SK-N-SH (cell line): ENCODE measurements around the gene LMF1. TPM values are rescaled to one million over a fixed set of nuclear protein-coding genes. Genes with fewer than 3 reads are reported as not detected.

ENCODE experiments used
- CTCF ChIA-PET: fragments of 300-600, 350-600 bp; formaldehyde crosslinking; extraction: SDS; loops from one replicate; lab custom pipeline; 2021; lab: Yijun Ruan, JAX
- POLR2A ChIA-PET: fragments of 350-600 bp; sonication (Branson Sonifier 250); formaldehyde crosslinking; extraction: SDS; loops from one replicate; lab custom pipeline; 2020; ENCODE audit warnings: antibody characterized with exemption, inconsistent platforms; lab: Yijun Ruan, JAX
- DNase-seq: peaks from one replicate; pipeline ENCODE4 v3.0.0; 2012
- H2AFZ ChIP-seq: fragments of 200-600 bp; sonication (generic); 2 replicates; pipeline ENCODE4 v1.8.1; 2016; ENCODE audit warnings: antibody characterized with exemption, mild to moderate bottlenecking, low read depth
- H3F3A ChIP-seq: fragments of 200-600 bp; sonication (generic); replicated peaks from 2 replicates; pipeline ENCODE3; 2016; ENCODE audit warnings: antibody characterized with exemption, mild to moderate bottlenecking; ENCODE audit not compliant: insufficient read depth
- H3K27ac ChIP-seq, 2 experiments: fragments of 200-500 bp in 1 of 2; fragments of 200-600 bp in 1 of 2; sonication (Bioruptor generic) in 1 of 2; sonication (generic), shearing (Covaris generic) in 1 of 2; 2 replicates each; pipeline versions ENCODE4 v1.5.1 to v1.6.1; 2014 to 2016; ENCODE audit warnings: low read depth in 2 of 2, inconsistent platforms in 1 of 2, low read length in 1 of 2, mild to moderate bottlenecking in 1 of 2, mixed read lengths in 1 of 2
- H3K27me3 ChIP-seq: fragments of 200-600 bp; sonication (generic), shearing (Covaris generic); 2 replicates; pipeline ENCODE4 v1.6.1; 2016; ENCODE audit warnings: mixed run types; ENCODE audit not compliant: insufficient read depth
- H3K36me3 ChIP-seq, 2 experiments: fragments of 200-500 bp in 1 of 2; fragments of 200-600 bp in 1 of 2; sonication (Bioruptor generic) in 1 of 2; sonication (generic) in 1 of 2; replicated peaks in 1 of 2; 2 replicates each; pipeline versions ENCODE3 to v1.5.1; 2014 to 2016; ENCODE audit warnings: low read length in 1 of 2, mild to moderate bottlenecking in 1 of 2; ENCODE audit not compliant: insufficient read depth in 2 of 2, control insufficient read depth in 1 of 2
- H3K4me1 ChIP-seq, 2 experiments: fragments of 200-500 bp in 1 of 2; fragments of 200-600 bp in 1 of 2; sonication (Bioruptor generic) in 1 of 2; sonication (generic), shearing (Covaris generic) in 1 of 2; 2 replicates each; pipeline versions ENCODE4 v1.5.1 to v1.6.1; 2014 to 2016; ENCODE audit warnings: low read depth in 1 of 2, low read length in 1 of 2, mixed run types in 1 of 2; ENCODE audit not compliant: insufficient read depth in 2 of 2, control insufficient read depth in 1 of 2
- H3K4me2 ChIP-seq: fragments of 200-600 bp; sonication (generic), shearing (Covaris generic); 2 replicates; pipeline ENCODE4 v1.6.1; 2017; ENCODE audit warnings: mixed run types
- H3K4me3 ChIP-seq, 2 experiments: fragments of 200-500 bp in 1 of 2; fragments of 200-600 bp in 1 of 2; sonication (Bioruptor generic) in 1 of 2; sonication (generic), shearing (Covaris generic) in 1 of 2; 2 replicates each; pipeline versions ENCODE4 v1.5.1 to v1.8.1; 2014 to 2016; ENCODE audit warnings: low read depth in 2 of 2, inconsistent platforms in 1 of 2, low read length in 1 of 2, mild to moderate bottlenecking in 1 of 2, mixed read lengths in 1 of 2, moderate library complexity in 1 of 2
- H3K79me2 ChIP-seq: fragments of 200-600 bp; sonication (generic); 2 replicates; pipeline ENCODE4 v1.8.1; 2017; ENCODE audit warnings: mild to moderate bottlenecking; ENCODE audit not compliant: insufficient read depth
- H3K9ac ChIP-seq: fragments of 200-600 bp; sonication (generic); 2 replicates; pipeline ENCODE4 v1.6.1; 2017; ENCODE audit warnings: mixed run types
- H3K9me2 ChIP-seq: fragments of 200-600 bp; sonication (generic); 2 replicates; pipeline ENCODE4 v1.6.1; 2017; ENCODE audit warnings: mixed run types
- H3K9me3 ChIP-seq: fragments of 200-600 bp; sonication (generic); 2 replicates; pipeline ENCODE4 v1.6.1; 2017; ENCODE audit warnings: mixed run types, mild to moderate bottlenecking, moderate library complexity
- H4K20me1 ChIP-seq: fragments of 200-600 bp; sonication (generic); 2 replicates; pipeline ENCODE4 v1.6.1; 2017; ENCODE audit warnings: mild to moderate bottlenecking, mixed run types; ENCODE audit not compliant: insufficient read depth
- GABPA ChIP-seq: IDR thresholded peaks from 2 replicates; pipeline ENCODE4 v1.4.0; 2012; ENCODE audit warnings: low read depth, mild to moderate bottlenecking
- WGBS: methylation state at CpG from one replicate; pipeline ENCODE4 v1.1.6; 2017; ENCODE audit warnings: low lambda C conversion rate; 5-methylcytosine and 5-hydroxymethylcytosine counted together
- polyA plus RNA-seq, 3 experiments: library from polyadenylated mRNA; depleted of rRNA; stranded (reverse); fragments of >200 nt; gene quantifications; 2 replicates each; pipeline ENCODE4 v1.2.3, GENCODE V29; 2012
- TF ChIP-seq, protein P1 (sequence below): IDR thresholded peaks from 2 replicates; pipeline ENCODE4 v1.4.0; 2012; ENCODE audit warnings: low read depth, borderline replicate concordance
- TF ChIP-seq, protein P2 (sequence below): IDR thresholded peaks from 2 replicates; pipeline ENCODE4 v1.6.1; 2012; ENCODE audit warnings: mild to moderate bottlenecking, low read depth, low read length, moderate library complexity

Gene LMF1
- polyA plus RNA-seq, 1 of the 3 experiments (the other 2 are of a cell fraction) = 5.7 TPM

- no peak overlapping the region for H3K27ac ChIP-seq
- no peak overlapping the region for H3K4me3 ChIP-seq
- POLR2A ChIA-PET = interaction anchor here (0.6 kb wide), 1 partner anchor 102 kb away, joined by 3 read pairs; no protein-coding TSS in a partner anchor
- H3K27me3 ChIP-seq = no peaks in the 10 kb centered on the region
- H3K4me1 ChIP-seq = no peaks in the 10 kb centered on the region
- H3K9ac ChIP-seq = no peak overlapping the region
- no peaks in the 10 kb centered on the region for H3K9me2 ChIP-seq
- H2AFZ ChIP-seq = no peak overlapping the region
- DNase-seq = no peak
- no peaks in the 10 kb centered on the region for H3K79me2 ChIP-seq
- WGBS = 93% methylated on average over 19 of the region's 31 CpGs
- CTCF ChIA-PET = interaction anchor here (0.7 to 1.3 kb wide), 8 partner anchors 8 to 178 kb away, joined by 3 to 9 read pairs (median 4); partner anchors contain the start of gene CIAO3
- no peaks in the 10 kb centered on the region for H3F3A ChIP-seq
- no peak overlapping the region for H3K4me2 ChIP-seq
- H4K20me1 ChIP-seq = no peaks in the 10 kb centered on the region
- H3K9me3 ChIP-seq = no peaks in the 10 kb centered on the region
- no peaks in the 10 kb centered on the region for H3K36me3 ChIP-seq
- TF ChIP-seq, protein P1, sequence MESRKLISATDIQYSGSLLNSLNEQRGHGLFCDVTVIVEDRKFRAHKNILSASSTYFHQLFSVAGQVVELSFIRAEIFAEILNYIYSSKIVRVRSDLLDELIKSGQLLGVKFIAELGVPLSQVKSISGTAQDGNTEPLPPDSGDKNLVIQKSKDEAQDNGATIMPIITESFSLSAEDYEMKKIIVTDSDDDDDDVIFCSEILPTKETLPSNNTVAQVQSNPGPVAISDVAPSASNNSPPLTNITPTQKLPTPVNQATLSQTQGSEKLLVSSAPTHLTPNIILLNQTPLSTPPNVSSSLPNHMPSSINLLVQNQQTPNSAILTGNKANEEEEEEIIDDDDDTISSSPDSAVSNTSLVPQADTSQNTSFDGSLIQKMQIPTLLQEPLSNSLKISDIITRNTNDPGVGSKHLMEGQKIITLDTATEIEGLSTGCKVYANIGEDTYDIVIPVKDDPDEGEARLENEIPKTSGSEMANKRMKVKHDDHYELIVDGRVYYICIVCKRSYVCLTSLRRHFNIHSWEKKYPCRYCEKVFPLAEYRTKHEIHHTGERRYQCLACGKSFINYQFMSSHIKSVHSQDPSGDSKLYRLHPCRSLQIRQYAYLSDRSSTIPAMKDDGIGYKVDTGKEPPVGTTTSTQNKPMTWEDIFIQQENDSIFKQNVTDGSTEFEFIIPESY = no peak
Observed at GRCh38 chr16:877242-878071, 93.3 kb downstream of the LMF1 start.

GRCh38 chr16:876523-877241 lies 94.1 kb downstream of the LMF1 start:
- H3K36me3 ChIP-seq = no peaks in the 10 kb centered on the region
- H3K79me2 ChIP-seq = no peaks in the 10 kb centered on the region
- H3K9me2 ChIP-seq = no peaks in the 10 kb centered on the region
- TF ChIP-seq GABPA = no peak
- TF ChIP-seq, protein P2, sequence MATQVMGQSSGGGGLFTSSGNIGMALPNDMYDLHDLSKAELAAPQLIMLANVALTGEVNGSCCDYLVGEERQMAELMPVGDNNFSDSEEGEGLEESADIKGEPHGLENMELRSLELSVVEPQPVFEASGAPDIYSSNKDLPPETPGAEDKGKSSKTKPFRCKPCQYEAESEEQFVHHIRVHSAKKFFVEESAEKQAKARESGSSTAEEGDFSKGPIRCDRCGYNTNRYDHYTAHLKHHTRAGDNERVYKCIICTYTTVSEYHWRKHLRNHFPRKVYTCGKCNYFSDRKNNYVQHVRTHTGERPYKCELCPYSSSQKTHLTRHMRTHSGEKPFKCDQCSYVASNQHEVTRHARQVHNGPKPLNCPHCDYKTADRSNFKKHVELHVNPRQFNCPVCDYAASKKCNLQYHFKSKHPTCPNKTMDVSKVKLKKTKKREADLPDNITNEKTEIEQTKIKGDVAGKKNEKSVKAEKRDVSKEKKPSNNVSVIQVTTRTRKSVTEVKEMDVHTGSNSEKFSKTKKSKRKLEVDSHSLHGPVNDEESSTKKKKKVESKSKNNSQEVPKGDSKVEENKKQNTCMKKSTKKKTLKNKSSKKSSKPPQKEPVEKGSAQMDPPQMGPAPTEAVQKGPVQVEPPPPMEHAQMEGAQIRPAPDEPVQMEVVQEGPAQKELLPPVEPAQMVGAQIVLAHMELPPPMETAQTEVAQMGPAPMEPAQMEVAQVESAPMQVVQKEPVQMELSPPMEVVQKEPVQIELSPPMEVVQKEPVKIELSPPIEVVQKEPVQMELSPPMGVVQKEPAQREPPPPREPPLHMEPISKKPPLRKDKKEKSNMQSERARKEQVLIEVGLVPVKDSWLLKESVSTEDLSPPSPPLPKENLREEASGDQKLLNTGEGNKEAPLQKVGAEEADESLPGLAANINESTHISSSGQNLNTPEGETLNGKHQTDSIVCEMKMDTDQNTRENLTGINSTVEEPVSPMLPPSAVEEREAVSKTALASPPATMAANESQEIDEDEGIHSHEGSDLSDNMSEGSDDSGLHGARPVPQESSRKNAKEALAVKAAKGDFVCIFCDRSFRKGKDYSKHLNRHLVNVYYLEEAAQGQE = 0 out of 2 replicates have a peak, but pooled peaks have one; percentile 34
- H2AFZ ChIP-seq = no peak overlapping the region
- H3K4me3 ChIP-seq = no peak overlapping the region
- H3K9ac ChIP-seq = no peak overlapping the region
- H3K9me3 ChIP-seq = no peaks in the 10 kb centered on the region
- WGBS = 78% methylated on average over 25 of the region's 25 CpGs
- no peaks in the 10 kb centered on the region for H3K4me1 ChIP-seq
- no peaks in the 10 kb centered on the region for H3F3A ChIP-seq
- no peaks in the 10 kb centered on the region for H4K20me1 ChIP-seq
- ChIA-PET CTCF (no interaction called here), POLR2A (interaction anchor here (0.6 kb wide), 1 partner anchor 101 kb away, joined by 3 read pairs; no protein-coding TSS in a partner anchor)
- no peaks in the 10 kb centered on the region for H3K27me3 ChIP-seq
- H3K27ac ChIP-seq = no peak overlapping the region
- H3K4me2 ChIP-seq = no peak overlapping the region
- DNase-seq = no peak
